Measurements from ENCODE around the gene CEACAM8. TPM values are rescaled to one million over a fixed set of nuclear protein-coding genes. Genes with fewer than 3 reads are reported as not detected.

Gene CEACAM8
- total RNA-seq, 2 donors from 2014 or later = not detected

- Histone ChIP-seq H3K4me1 (ENCODE audit: control insufficient read depth, insufficient read depth, low read length) (no peaks in the 10 kb centered on the region), H3K36me3 (ENCODE audit: control insufficient read depth, insufficient read depth, low read length) (no peaks in the 10 kb centered on the region), H3K9me3 (ENCODE audit: control insufficient read depth, low read length) (no peaks in the 10 kb centered on the region), H3K27ac (ENCODE audit: low read depth, low read length) (no peak overlapping the region), H3K9ac (ENCODE audit: extremely low read depth, low read length, poor library complexity, severe bottlenecking) (no peak overlapping the region), H3K27me3 (ENCODE audit: control insufficient read depth, insufficient read depth, low read length, poor library complexity, severe bottlenecking) (no peaks in the 10 kb centered on the region), H3K4me3 (ENCODE audit: low read length) (no peak overlapping the region)
- Mint-ChIP-seq H3K9me3 (no peaks in the 10 kb centered on the region), H3K4me1 (peaks cover 6% of the 10 kb centered on the region), H3K27ac (no peak overlapping the region), H3K4me3 (no peak overlapping the region), H3K36me3 (ENCODE audit: low read depth) (no peaks in the 10 kb centered on the region), H3K27me3 (ENCODE audit: insufficient read depth) (peaks cover 21% of the 10 kb centered on the region)
- TF ChIP-seq, protein P1, sequence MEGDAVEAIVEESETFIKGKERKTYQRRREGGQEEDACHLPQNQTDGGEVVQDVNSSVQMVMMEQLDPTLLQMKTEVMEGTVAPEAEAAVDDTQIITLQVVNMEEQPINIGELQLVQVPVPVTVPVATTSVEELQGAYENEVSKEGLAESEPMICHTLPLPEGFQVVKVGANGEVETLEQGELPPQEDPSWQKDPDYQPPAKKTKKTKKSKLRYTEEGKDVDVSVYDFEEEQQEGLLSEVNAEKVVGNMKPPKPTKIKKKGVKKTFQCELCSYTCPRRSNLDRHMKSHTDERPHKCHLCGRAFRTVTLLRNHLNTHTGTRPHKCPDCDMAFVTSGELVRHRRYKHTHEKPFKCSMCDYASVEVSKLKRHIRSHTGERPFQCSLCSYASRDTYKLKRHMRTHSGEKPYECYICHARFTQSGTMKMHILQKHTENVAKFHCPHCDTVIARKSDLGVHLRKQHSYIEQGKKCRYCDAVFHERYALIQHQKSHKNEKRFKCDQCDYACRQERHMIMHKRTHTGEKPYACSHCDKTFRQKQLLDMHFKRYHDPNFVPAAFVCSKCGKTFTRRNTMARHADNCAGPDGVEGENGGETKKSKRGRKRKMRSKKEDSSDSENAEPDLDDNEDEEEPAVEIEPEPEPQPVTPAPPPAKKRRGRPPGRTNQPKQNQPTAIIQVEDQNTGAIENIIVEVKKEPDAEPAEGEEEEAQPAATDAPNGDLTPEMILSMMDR (conservative IDR thresholded peaks at IDR 0.05) = no peak
- WGBS, 2 experiments (ENCODE audit: insufficient coverage in 1 of 2, insufficient read length in 1 of 2) = 86 to 100% methylated on average over 1 to 2 of the region's 2 CpGs
- no peak for DNase-seq
Measured at GRCh38 chr19:42569193-42569592, 25.5 kb downstream of the CEACAM8 start.

- H3K9me3 ChIP-seq (ENCODE audit: control insufficient read depth, low read length) = no peaks in the 10 kb centered on the region
- no peak for DNase-seq
- Mint-ChIP-seq H3K4me1 (no peaks in the 10 kb centered on the region), H3K9me3 (no peaks in the 10 kb centered on the region), H3K27me3 (ENCODE audit: insufficient read depth) (peaks cover 23% of the 10 kb centered on the region), H3K27ac (no peak overlapping the region), H3K36me3 (ENCODE audit: low read depth) (no peaks in the 10 kb centered on the region), H3K4me3 (no peak overlapping the region)
- H3K9ac ChIP-seq (ENCODE audit: extremely low read depth, low read length, poor library complexity, severe bottlenecking) = no peak overlapping the region
- H3K4me1 ChIP-seq (ENCODE audit: control insufficient read depth, insufficient read depth, low read length) = no peaks in the 10 kb centered on the region
- no peaks in the 10 kb centered on the region for H3K27me3 ChIP-seq (ENCODE audit: control insufficient read depth, insufficient read depth, low read length, poor library complexity, severe bottlenecking)
- 86 to 90% methylated on average over 2 of the region's 4 CpGs for WGBS, 2 experiments (ENCODE audit: insufficient coverage in 1 of 2, insufficient read length in 1 of 2)
- H3K36me3 ChIP-seq (ENCODE audit: control insufficient read depth, insufficient read depth, low read length) = no peaks in the 10 kb centered on the region
- TF ChIP-seq, protein P1 (conservative IDR thresholded peaks at IDR 0.05) = no peak
- H3K4me3 ChIP-seq (ENCODE audit: low read length) = no peak overlapping the region
- no peak overlapping the region for H3K27ac ChIP-seq (ENCODE audit: low read depth, low read length)
Measured at GRCh38 chr19:42568006-42568405, 26.7 kb downstream of the CEACAM8 start.

DNA sequence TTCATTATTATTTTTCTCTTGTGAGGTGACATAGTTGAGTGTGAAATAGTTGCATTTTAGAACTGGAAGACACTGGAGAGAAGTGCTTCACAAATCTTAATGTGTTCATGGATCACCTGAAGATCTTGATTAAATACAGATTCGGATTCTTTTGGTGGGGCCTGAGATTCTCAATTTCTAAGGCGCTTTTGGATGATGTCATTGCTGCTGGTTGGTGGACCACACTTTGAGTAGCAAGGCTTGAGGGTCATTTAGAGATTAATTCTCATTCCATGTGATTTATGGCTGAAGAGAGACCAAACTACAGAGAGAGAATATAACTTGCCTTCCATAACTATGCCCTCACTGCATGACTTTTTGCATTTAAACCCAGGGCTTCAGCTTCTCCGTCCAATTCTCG, 27.2 kb downstream of the CEACAM8 start:
- peaks cover 23% of the 10 kb centered on the region for H3K27me3 Mint-ChIP-seq (ENCODE audit: insufficient read depth)
- H3K4me3 ChIP-seq (ENCODE audit: low read length) = no peak overlapping the region
- H3K36me3 ChIP-seq (ENCODE audit: control insufficient read depth, insufficient read depth, low read length) = no peaks in the 10 kb centered on the region
- H3K27ac Mint-ChIP-seq = no peak overlapping the region
- no peaks in the 10 kb centered on the region for H3K9me3 ChIP-seq (ENCODE audit: control insufficient read depth, low read length)
- H3K27ac ChIP-seq (ENCODE audit: low read depth, low read length) = no peak overlapping the region
- H3K4me3 Mint-ChIP-seq = no peak overlapping the region
- TF ChIP-seq, protein P1 (conservative IDR thresholded peaks at IDR 0.05) = no peak
- H3K27me3 ChIP-seq (ENCODE audit: control insufficient read depth, insufficient read depth, low read length, poor library complexity, severe bottlenecking) = no peaks in the 10 kb centered on the region
- no peaks in the 10 kb centered on the region for H3K4me1 ChIP-seq (ENCODE audit: control insufficient read depth, insufficient read depth, low read length)
- H3K4me1 Mint-ChIP-seq = no peaks in the 10 kb centered on the region
- 91 to 94% methylated on average over 4 of the region's 4 CpGs for WGBS, 2 experiments (ENCODE audit: insufficient coverage in 1 of 2, insufficient read length in 1 of 2)
- H3K36me3 Mint-ChIP-seq (ENCODE audit: low read depth) = no peaks in the 10 kb centered on the region
- H3K9ac ChIP-seq (ENCODE audit: extremely low read depth, low read length, poor library complexity, severe bottlenecking) = no peak overlapping the region
- H3K9me3 Mint-ChIP-seq = no peaks in the 10 kb centered on the region
- no peak for DNase-seq

Data from endodermal cell (in vitro differentiated cells).